ENCODE measurements around the gene DHRS7.
"Not testable (repeated sequence)": the region's sequence is repeated elsewhere in the genome, so short reads cannot be mapped to it uniquely, and the experiment has no call there.

Gene DHRS7

DNA sequence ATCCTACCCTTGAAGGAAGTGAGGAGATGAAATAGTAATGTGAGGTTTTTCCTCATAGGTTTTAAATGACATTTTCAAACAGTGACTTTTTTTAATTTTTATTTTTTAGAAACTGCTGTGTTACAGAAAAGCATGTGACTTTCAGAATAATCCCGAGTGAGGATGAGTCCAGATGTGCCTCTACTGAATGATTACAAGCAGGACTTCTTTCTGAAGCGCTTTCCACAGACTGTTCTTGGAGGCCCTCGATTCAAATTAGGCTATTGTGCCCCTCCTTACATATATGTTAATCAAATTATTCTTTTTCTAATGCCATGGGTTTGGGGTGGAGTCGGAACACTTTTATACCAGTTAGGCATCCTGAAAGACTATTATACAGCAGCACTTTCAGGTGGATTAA lies 57.7 kb downstream of the DHRS7 start:
- DNase-seq (no peak), ATAC-seq (no peak)
- no peak overlapping the region for H3K27ac Mint-ChIP-seq
- H3K27me3 Mint-ChIP-seq = no peaks in the 10 kb centered on the region
- H3K4me1 Mint-ChIP-seq = peaks cover 10% of the 10 kb centered on the region
- peaks cover 6 to 8% of the 10 kb centered on the region in 2 donors for H3K9me3 Mint-ChIP-seq
- no peak overlapping the region for H3K4me3 Mint-ChIP-seq

DNA sequence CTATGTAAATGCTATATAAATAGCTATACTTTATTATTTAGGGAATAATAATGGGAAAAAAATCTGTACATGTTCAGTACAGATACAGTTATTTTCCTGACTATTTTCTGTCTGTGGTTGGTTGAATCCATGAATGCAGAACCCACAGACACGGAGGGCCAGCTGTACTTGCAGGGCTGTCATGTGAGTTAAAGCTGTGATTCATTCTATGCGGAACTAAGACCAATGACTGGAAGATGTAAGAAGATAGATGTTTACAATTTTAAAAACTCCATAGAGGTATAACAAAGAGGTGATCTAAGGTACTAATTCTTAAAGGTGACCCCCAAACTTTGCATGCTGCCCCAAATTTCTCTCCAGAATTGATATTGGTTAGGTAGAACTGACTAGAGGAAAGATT lies 58.9 kb downstream of the DHRS7 start:
- H3K9me3 Mint-ChIP-seq = peaks cover 6 to 8% of the 10 kb centered on the region in 2 donors
- H3K27me3 Mint-ChIP-seq = no peaks in the 10 kb centered on the region
- no peak overlapping the region for H3K4me3 Mint-ChIP-seq
- ATAC-seq (no peak), DNase-seq (no peak)
- H3K4me1 Mint-ChIP-seq = peaks cover 20% of the 10 kb centered on the region
- no peak overlapping the region for H3K27ac Mint-ChIP-seq

DNA sequence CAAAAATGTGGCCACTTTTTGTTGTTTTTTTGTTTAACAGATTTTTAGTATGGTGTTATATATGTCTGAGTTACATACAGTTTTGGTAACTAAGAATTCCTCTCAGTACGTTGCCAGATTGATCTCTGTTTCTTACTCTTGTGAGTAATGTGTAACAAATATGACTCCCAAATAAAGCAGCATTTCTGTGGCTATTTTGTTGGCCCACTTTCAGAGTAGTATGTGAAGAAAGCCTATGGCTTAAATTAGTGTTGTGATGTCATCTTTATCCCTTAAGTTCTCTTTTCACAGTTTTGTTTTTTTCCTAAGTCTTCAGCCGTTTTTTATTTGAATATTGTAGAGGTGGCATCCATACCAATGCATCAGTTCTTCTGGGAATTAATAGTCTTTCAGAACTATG lies 62.8 kb downstream of the DHRS7 start:
- DNase-seq (no peak), ATAC-seq (no peak)
- H3K27ac Mint-ChIP-seq = peak overlapping the region in 1 of 2 donors; percentile 24
- no peaks in the 10 kb centered on the region for H3K27me3 Mint-ChIP-seq
- H3K9me3 Mint-ChIP-seq = peaks cover 6 to 8% of the 10 kb centered on the region in 2 donors
- H3K4me3 Mint-ChIP-seq = no peak overlapping the region
- H3K4me1 Mint-ChIP-seq = peaks cover 41% of the 10 kb centered on the region

DNA sequence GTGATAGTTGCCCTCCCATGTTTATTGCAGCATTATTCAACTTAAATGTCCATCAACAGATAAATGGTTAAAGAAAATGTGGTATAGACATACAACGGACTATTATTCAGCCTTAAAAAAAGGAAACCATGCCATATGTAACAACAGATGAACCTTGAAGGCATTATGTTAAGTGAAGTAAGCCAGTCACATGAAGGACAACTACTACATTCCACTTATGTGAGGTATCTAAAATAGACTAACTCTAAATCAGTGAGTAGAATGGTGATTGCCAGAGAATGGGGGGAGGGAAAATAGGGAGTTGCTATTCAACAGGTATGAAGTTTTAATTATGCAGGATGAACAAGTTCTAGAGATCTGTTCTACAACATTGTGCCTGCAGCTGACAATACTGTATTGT lies 63.4 kb downstream of the DHRS7 start:
- no peak overlapping the region for H3K27ac Mint-ChIP-seq
- peaks cover 41% of the 10 kb centered on the region for H3K4me1 Mint-ChIP-seq
- ATAC-seq (no peak), DNase-seq (no peak)
- no peaks in the 10 kb centered on the region for H3K27me3 Mint-ChIP-seq
- no peak overlapping the region for H3K4me3 Mint-ChIP-seq
- H3K9me3 Mint-ChIP-seq = peaks cover 6 to 8% of the 10 kb centered on the region in 2 donors

DNA sequence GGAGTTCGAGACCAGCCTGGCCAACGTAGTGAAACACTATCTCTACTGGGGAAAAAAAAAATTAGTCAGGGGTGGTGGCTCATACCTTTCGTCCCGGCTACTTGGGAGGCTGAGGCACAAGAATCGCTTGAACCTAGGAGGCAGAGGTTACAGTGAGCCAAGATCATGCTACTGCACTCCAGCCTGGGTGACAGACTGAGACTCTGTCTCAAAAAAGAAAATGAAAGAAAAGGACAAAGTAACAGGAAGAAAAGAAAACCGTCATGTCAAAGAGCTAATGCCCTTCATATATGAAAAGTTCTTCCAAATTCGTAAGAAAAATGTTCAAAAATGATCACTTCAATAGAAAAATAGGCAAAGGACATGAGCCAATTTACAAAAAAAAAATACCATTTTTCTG lies 65.3 kb downstream of the DHRS7 start:
- DNase-seq, H3K4me3 Mint-ChIP-seq, H3K27me3 Mint-ChIP-seq, ATAC-seq, H3K27ac Mint-ChIP-seq, H3K9me3 Mint-ChIP-seq: not testable (repeated sequence)
- H3K4me1 Mint-ChIP-seq = peaks cover 51% of the 10 kb centered on the region

DNA sequence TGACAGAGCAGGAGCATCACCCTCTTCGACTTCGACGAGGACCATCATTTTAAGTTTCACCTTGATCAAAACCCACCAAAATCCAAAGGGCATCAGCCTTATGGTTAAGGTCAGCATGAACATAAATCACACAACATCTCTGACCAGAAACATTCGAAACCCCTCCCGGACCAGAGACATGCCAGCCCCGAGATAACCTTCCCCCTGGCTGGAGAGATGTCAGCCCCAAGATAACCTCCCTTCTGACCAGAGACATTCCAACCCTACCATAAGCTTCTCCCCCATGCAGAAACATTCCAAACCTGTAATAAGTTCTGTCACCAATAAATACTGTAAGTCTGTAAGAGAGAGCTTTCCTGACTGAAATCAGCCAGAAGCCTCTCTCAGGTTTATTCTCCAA lies 67.2 kb downstream of the DHRS7 start:
- DNase-seq (no peak), ATAC-seq (no peak)
- Mint-ChIP-seq H3K27ac (no peak overlapping the region), H3K27me3 (no peaks in the 10 kb centered on the region), H3K4me3 (no peak overlapping the region), H3K4me1 (peaks cover 53% of the 10 kb centered on the region), H3K9me3 (no peaks in the 10 kb centered on the region)

DNA sequence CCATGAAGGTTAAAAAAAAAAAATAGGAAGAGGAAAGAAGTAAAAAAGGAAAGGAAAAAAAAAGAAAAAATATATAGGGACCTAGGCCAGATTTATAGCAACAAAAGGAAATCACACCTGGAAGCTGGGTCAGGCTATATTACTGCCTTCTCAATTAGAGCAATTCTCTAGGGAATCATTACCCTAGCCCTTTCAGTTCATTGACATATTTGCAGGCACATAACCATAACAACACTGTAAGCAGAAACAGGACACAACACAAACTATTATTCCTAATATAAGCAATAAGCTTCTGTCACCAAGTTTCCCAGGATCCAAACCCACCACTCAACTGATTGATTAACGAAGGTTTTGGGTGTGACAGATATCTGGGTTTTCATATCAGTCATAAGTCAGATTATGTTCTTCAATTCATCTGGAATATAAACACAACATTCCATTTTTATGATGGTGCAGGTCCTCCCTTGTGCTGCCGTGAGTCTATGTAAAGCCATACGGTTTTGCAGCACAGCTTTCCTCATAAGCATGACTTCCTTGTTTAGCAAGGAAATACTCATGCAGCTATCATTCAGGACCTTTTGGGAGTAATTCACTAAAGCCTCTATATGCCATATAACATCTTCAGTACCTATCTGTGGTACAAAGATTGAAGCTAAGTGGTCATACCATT lies 69.3 kb downstream of the DHRS7 start:
- DNase-seq = no peak
- H3K4me3 Mint-ChIP-seq = peak overlapping the region; percentile 2 to 99
- no peaks in the 10 kb centered on the region for H3K27me3 Mint-ChIP-seq
- ATAC-seq = no peak
- H3K9me3 Mint-ChIP-seq = no peaks in the 10 kb centered on the region
- peak overlapping the region in 1 of 2 donors; percentile 87 for H3K27ac Mint-ChIP-seq
- peaks cover 40% of the 10 kb centered on the region for H3K4me1 Mint-ChIP-seq

DNA sequence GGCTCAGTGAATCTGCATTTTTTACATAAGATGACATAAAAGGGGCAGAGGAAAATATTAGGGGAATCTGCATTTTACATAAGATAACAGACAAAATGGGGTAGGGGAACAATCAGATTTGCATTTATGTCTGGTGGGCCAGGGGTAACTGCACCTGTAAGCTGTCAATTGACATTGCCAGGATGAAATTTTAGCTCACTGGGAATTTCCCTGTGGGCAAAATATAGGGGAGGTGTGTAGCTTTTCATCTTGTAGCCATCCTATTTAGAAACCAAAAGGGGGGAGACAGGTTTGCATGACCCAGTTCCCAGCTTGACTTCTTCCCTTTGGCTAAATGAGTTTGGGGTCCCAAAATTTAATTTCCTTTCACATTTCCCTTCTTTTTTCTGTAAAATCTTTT lies 70.0 kb downstream of the DHRS7 start:
- Mint-ChIP-seq H3K4me1 (peaks cover 41% of the 10 kb centered on the region), H3K4me3 (peak overlapping the region; percentile 86 to 99), H3K27me3 (no peaks in the 10 kb centered on the region), H3K9me3 (no peaks in the 10 kb centered on the region), H3K27ac (peak overlapping the region in 1 of 2 donors; percentile 73)
- DNase-seq = peak in 1 of 2 donors; percentile 9
- no peak for ATAC-seq

DNA sequence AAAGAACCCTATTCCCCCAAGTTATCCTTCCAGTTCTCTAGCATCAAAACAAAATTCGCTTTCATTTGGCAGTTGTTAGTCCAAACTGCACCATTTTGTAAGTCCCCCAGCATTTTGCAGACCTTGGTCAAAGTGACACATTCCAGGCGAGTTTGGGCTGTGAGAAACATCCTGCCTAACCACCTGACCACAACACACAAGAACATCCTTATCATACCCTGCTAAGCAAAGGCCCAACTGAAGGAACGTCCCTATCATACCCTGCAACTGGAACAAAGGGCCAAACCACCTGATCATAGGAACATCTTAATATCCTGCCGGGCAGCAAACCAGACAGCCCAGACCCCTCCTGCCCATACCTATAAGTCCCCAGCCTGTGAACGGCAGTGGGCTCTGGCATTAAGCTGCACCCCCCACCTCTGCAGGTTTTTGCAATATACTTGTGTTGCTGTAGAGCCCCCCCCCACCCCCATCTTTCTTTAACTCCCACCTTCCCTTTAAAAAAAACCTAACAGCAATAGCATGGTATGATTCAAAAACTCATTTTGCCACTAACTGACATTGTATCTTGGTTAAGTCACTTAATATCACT lies 70.8 kb downstream of the DHRS7 start:
- peak overlapping the region in 1 of 2 donors; percentile 13 for H3K27ac Mint-ChIP-seq
- no peaks in the 10 kb centered on the region for H3K9me3 Mint-ChIP-seq
- no peaks in the 10 kb centered on the region for H3K27me3 Mint-ChIP-seq
- ATAC-seq = peak; percentile 42
- H3K4me1 Mint-ChIP-seq = peaks cover 35% of the 10 kb centered on the region
- peak; percentile 17 to 61 for DNase-seq
- H3K4me3 Mint-ChIP-seq = peak overlapping the region; percentile 86 to 99

Measured in stimulated activated naive CD8-positive, alpha-beta T cell treated with anti-CD3 and anti-CD28 coated beads, Interleukin-15, amount 100 ng/mL, for 72 hours (primary cell).